Activated CD8-positive, alpha-beta memory T cell treated with anti-CD3 and anti-CD28 coated beads for 4 hours (primary cell): ENCODE results near the gene SERPINA10.
"Not testable (repeated sequence)": the region's sequence is repeated elsewhere in the genome, so short reads cannot be mapped to it uniquely, and the experiment has no call there.

ENCODE experiments used
- DNase-seq, 2 donors: peaks; one replicate each; pipeline ENCODE4 v3.0.0-alpha.2; 2020; ENCODE audit warnings: low read depth in 2 of 2

SERPINA10 gene

DNA sequence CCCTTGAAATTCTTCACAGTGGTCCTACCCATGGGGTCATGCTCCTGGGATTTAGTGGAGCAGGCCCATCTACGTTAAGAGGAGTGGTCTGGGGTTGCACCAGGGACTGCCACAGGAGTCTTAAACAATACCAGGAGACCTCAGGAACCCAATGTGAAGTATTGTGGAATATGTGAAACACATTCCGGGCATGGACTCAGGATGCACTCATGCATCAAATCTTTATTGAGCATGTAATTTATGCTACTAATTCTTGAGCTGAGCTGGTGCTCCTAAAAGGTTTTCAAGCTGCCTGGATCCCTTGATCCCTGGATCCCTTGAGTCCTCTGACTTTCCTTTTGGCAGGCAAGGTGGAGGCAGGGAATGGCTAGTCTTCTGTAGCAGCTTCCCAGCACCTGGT is 8.8 kb downstream of the SERPINA10 start:
- DNase-seq, result no peak

DNA sequence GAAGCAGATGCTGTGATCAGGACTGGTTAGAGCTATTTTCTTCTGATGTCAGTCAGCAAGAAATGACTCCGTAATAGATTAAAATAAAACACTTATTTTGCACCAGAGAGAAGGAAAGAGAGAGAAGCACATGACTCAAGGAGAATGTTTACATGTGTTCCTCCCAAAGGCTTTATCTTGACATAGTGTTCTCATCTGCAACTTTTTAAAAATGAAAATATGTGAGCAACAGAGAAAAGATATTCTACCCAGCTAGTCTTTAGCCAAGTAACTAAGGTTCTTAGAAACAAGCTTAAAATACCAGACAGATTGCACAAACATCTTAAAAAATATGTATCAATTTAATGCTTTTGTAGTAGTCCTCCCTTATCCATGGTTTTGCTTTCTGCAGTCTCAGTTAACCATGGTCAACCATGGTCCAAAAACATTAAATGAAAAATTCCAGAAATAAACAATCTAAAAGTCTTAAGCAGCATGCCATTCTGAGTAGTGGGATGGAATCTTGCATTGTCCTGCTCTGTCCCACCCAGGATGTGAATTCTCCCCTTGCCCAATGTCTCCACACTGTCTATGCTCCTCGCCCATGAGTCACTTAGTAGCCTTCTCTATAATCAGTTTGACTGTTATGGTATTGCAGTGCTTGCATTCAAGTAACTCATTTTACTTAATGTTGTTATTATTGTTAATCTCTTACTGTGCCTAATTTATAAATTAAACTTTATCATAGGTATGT is 9.9 kb downstream of the SERPINA10 start:
- DNase-seq, result no peak

DNA sequence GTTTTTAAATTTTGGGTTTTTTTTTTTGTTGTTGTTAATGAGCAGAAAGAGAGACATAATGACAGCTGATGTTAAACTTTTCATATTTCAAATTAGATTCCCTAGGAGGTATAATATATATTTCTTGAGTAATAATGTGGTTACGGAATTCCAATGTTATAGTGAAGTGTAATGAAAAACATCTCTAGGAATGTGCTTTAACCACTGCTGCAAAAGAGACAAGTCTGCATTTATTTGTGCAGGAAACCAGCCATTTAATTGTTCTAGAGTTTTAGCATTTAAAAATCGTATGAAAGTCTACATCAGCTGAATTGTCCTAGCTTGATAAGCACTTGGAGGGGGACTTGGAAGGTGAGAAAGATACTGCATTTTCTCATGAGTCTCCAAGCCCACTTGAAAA is 14.3 kb downstream of the SERPINA10 start:
- DNase-seq, result no peak

DNA sequence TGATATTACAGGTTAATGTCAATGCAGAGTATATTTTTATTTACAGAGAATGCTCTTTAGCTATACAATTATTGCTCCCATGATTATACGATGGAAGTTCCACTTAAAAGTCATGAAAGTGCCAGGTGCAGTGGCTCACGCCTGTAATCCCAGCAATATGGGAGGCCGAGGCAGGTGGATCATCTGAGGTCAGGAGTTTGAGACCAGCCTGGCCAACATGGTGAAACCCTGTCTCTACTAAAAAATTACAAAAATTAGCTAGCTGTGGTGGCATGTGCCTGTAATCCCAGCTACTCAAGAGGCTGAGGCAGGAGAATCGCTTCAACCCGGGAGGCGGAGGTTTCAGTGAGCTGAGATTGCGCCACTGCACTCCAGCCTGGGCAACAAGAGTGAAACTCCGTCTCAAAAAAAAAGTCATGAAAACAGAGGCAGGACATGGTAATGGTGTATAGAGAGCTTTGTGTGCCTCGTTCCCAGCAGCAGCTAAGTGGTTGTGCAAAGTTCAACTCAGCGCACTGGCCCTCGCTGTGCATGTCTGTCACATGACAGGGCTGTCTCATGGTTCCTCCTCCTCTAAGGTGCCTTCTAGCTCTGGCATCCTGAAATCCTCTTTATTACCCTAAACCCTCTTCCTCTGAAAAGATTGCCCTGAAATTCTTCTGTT is 16.0 kb downstream of the SERPINA10 start:
- DNase-seq, result not testable (repeated sequence)

DNA sequence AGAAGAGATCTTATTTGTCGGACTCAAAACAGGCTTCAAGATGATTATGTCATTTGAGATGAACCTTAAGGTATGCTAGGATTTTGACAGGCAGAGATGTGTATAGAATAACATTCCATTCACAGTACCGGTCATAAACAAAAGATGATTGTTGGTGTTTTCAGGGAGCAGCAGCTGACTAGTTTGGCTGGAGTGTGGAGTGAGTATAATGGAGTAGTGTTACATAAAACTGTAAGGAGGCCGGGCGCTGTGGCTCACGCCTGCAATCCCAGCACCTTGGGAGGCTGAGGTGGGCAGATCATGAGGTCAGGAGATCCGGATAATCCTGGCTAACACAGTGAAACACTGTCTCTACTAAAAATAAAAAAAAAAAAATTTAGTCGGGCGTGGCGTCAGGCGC is 23.9 kb downstream of the SERPINA10 start:
- DNase-seq, result no peak

DNA sequence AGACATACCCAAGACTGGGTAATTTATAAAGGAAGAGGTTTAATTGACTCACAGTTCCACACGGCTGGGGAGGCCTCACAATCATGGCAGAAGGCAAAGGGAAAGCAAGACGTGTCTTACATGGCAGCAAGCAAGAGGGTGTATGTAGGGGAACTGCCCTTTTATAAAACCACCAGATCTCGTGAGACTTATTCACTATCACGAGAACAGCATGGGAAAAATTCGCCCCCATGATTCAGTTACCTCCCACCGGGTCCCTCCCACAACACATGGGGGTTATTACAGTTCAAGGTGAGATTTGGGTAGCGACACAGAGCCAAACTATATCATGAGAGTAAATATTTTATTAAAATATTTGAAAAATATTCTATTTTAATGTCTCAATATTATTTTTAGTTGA is 24.5 kb downstream of the SERPINA10 start:
- not testable (repeated sequence) for DNase-seq

DNA sequence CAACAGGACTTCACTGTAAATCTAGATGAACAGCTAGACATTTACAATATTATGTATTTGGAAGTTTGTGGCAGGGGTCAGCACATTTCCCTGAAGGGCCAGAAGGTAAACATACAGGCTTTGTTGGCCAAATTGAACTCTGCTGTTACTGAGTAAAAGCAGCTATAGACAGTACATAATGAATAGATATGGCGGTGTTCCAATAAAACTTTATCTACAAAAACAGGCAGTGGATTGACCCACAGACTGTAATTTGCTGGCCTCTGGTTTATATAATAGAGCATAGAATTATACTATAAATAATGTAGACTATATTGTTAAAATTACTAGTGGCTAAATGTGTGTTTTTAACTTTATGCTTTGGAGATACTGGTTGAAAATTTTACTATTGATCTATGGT is 25.7 kb downstream of the SERPINA10 start:
- DNase-seq, result no peak

DNA sequence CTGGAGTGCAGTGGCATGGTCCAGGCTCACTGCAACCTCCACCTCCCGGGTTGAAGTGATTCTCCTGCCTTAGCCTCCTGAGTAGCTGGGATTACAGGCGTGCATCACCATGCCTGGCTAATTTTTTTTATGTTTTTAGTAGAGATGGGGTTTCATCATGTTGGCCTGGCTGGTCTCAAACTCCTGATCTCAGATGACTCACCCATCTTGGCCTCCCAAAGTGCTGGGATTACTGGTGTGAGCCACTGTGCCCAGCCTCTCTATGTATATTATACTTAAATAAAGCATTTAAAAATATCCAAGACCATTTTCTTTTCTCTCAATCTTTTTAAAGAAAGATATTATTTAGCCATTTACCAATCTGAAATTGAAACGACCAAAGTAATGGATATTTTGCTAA is 28.9 kb downstream of the SERPINA10 start:
- not testable (repeated sequence) for DNase-seq

DNA sequence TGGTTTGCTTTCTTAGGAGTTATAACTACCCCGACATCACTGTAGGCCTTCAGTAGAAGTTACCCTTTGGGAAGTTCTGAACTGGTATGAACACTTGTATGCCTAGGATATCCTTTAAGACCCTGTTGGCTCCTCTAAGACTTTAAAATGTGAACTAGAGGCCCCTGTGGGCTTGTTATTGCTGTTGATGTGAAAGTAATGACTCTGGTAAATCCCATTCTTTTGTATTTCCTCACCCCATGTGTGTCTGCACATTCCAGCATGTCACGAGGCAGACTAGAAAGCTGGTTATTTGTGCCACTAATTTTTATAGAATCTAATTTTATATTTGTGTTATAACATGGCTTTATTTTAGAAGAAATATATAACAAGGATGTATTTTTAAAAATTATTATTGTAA is 48.9 kb downstream of the SERPINA10 start:
- DNase-seq, result no peak

DNA sequence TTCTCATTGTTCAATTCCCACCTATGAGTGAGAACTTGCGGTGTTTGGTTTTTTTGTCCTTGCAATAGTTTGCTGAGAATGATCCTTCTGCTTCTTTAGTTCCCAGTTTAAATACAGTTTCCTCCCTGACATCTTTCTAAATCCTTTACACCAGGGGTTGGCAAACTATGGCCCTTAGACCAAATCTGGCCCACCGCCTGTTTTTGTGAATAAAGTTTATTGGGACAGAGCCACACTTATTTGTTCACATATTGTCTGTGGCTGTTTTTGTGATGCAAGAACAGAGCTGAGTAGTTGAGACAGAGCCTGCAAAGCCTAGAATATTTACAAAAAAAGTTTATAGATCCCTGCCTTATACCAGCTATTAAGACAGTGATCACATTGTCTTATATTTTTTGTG is 53.7 kb downstream of the SERPINA10 start:
- DNase-seq, result no peak

DNA sequence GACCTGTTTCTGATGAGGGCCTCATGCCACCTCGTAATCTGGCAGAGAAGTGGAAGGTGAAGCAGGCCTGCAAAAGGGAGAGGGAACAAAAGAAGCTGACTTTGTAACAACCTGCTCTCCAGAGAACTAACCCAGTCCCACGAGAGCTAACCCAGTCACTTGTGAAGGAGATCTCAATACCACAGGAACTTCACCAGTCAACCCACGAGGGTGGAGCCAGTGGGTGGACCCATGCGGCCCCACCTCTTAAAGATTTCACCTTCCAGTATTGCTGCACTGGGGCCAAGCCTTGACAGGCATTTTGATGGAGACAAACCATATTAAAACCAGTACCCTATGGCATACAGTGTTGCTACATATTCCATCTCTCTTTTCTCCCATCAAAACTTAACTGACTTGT is 55.1 kb downstream of the SERPINA10 start:
- no peak for DNase-seq

DNA sequence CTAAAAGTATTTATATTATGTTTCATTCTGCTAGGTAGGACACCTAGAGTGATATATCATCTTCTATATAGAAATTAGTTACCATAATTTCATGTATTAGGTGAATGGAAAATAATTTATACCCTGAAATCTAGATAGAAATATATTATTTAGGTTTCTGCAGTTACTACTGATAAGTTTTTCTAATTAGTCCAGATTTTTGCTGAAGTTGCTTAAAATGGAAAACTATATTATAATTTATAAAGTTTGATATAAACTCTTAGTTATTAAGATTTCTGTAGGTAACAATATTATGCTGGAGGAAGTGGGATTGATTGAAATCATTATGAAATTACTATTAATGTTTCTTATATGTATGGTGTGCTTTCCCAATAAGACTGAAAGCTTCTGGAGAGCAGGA is 56.0 kb downstream of the SERPINA10 start:
- no peak for DNase-seq
